Trophoblast cell (in vitro differentiated cells and primary cell): ENCODE measurements around the gene TBCA. TPM values are rescaled to one million over a fixed set of nuclear protein-coding genes. Genes with fewer than 3 reads are reported as not detected.

ENCODE experiments used
- DNase-seq, 2 donors: peaks; one replicate each; pipeline ENCODE4 v3.0.0-alpha.2; 2016
- H2AFZ ChIP-seq: 2 replicates; pipeline ENCODE4 v1.6.1; 2013; ENCODE audit warnings: low read length, moderate library complexity, mild to moderate bottlenecking; ENCODE audit not compliant: insufficient read depth, poor library complexity
- H2AK5ac ChIP-seq: 2 replicates; pipeline ENCODE4 v1.6.1; 2013; ENCODE audit warnings: mild to moderate bottlenecking, low read length
- H2BK120ac ChIP-seq: 2 replicates; pipeline ENCODE4 v1.6.1; 2013; ENCODE audit warnings: low read length, mild to moderate bottlenecking, moderate library complexity; ENCODE audit not compliant: insufficient read depth, poor library complexity
- H2BK12ac ChIP-seq: 2 replicates; pipeline ENCODE4 v1.6.1; 2013; ENCODE audit warnings: mild to moderate bottlenecking, low read length, moderate library complexity
- H2BK5ac ChIP-seq: 2 replicates; pipeline ENCODE4 v1.6.1; 2013; ENCODE audit warnings: low read length, low read depth, moderate library complexity, mild to moderate bottlenecking; ENCODE audit not compliant: poor library complexity
- H3K14ac ChIP-seq: 2 replicates; pipeline ENCODE4 v1.6.1; 2013; ENCODE audit warnings: mild to moderate bottlenecking, low read length
- H3K18ac ChIP-seq: 2 replicates; pipeline ENCODE4 v1.6.1; 2013; ENCODE audit warnings: mild to moderate bottlenecking, low read length
- H3K23ac ChIP-seq: 2 replicates; pipeline ENCODE4 v1.6.1; 2013; ENCODE audit warnings: low read length
- H3K27ac ChIP-seq: 2 replicates; pipeline ENCODE4 v1.5.1; 2013; ENCODE audit warnings: low read depth, mild to moderate bottlenecking, inconsistent platforms, low read length, moderate library complexity
- H3K27me3 ChIP-seq: 2 replicates; pipeline ENCODE4 v1.6.1; 2013; ENCODE audit warnings: inconsistent platforms, mild to moderate bottlenecking, low read length, moderate library complexity; ENCODE audit not compliant: insufficient read depth
- H3K36me3 ChIP-seq, 2 experiments: 1 replicate in 1 of 2; 2 replicates in 1 of 2; pipeline ENCODE4 v1.6.1; 2013; ENCODE audit warnings: low read length in 2 of 2, mild to moderate bottlenecking in 2 of 2, moderate library complexity in 1 of 2; ENCODE audit not compliant: insufficient read depth in 2 of 2, control insufficient read depth in 1 of 2
- H3K4ac ChIP-seq: 2 replicates; pipeline ENCODE4 v1.6.1; 2013; ENCODE audit warnings: low read depth, mild to moderate bottlenecking, low read length, moderate library complexity
- H3K4me1 ChIP-seq, 2 experiments: 1 replicate in 1 of 2; 2 replicates in 1 of 2; pipeline ENCODE4 v1.6.1; 2013; ENCODE audit warnings: low read length in 2 of 2, mild to moderate bottlenecking in 2 of 2, moderate library complexity in 1 of 2; ENCODE audit not compliant: insufficient read depth in 2 of 2, control insufficient read depth in 1 of 2
- H3K4me2 ChIP-seq: 2 replicates; pipeline ENCODE4 v1.6.1; 2013; ENCODE audit warnings: inconsistent platforms, mild to moderate bottlenecking, low read length, moderate library complexity
- H3K4me3 ChIP-seq: 2 replicates; pipeline ENCODE4 v1.5.1; 2013; ENCODE audit warnings: mild to moderate bottlenecking, low read depth, low read length, inconsistent platforms
- H3K79me1 ChIP-seq: one replicate; pipeline ENCODE4 v1.6.1; 2013; ENCODE audit warnings: low read length
- H3K79me2 ChIP-seq: 2 replicates; pipeline ENCODE4 v1.6.1; 2013; ENCODE audit warnings: low read length, mild to moderate bottlenecking; ENCODE audit not compliant: control insufficient read depth, insufficient read depth, poor library complexity
- H3K9ac ChIP-seq: 2 replicates; pipeline ENCODE4 v1.6.1; 2013; ENCODE audit warnings: mild to moderate bottlenecking, low read length
- H3K9me3 ChIP-seq: 2 replicates; pipeline ENCODE4 v1.6.1; 2013; ENCODE audit warnings: low read depth, mild to moderate bottlenecking, control low read depth, inconsistent platforms, low read length; ENCODE audit not compliant: insufficient read depth
- H4K12ac ChIP-seq: 2 replicates; pipeline ENCODE4 v1.6.1; 2013; ENCODE audit warnings: low read depth, mild to moderate bottlenecking, low read length, moderate library complexity
- H4K8ac ChIP-seq: 2 replicates; pipeline ENCODE4 v1.6.1; 2013; ENCODE audit warnings: low read depth, mild to moderate bottlenecking, low read length, moderate library complexity
- H4K91ac ChIP-seq: one replicate; pipeline ENCODE4 v1.6.1; 2013; ENCODE audit warnings: low read depth, mild to moderate bottlenecking, low read length, moderate library complexity
- WGBS: extraction: QIAGEN DNeasy Blood & Tissue Kit; methylation state at CpG from one replicate; pipeline ENCODE4 v1.1.7; 2013; ENCODE audit warnings: missing lambda C conversion rate; ENCODE audit not compliant: insufficient read length, insufficient coverage; ENCODE audit errors: extremely low coverage; 5-methylcytosine and 5-hydroxymethylcytosine counted together
- polyA plus RNA-seq: library from polyadenylated mRNA; stranded (reverse); fragments of 200-250 nt; gene quantifications from 2 replicates; pipeline ENCODE4 v1.2.3, GENCODE V29; 2013

Gene TBCA
- 705 and 741 TPM in 2 replicates for polyA plus RNA-seq

- Histone ChIP-seq H2AK5ac (peak within 1 kb of the TSS; percentile 83), H4K12ac (peak within 1 kb of the TSS; percentile 95), H3K27ac (peak within 1 kb of the TSS; percentile 62), H3K23ac (no peak within 1 kb of the TSS), H3K4me1 (peaks cover 5 to 7% of the 10 kb centered on the region in 2 experiments), H3K18ac (peak within 1 kb of the TSS; percentile 98), H3K4me3 (peak within 1 kb of the TSS; percentile 84), H3K79me1 (peaks cover 9% of the 10 kb centered on the region), H4K91ac (peak within 1 kb of the TSS; percentile 93), H4K8ac (peak within 1 kb of the TSS; percentile 92), H2BK12ac (peak within 1 kb of the TSS; percentile 22), H3K4me2 (peak within 1 kb of the TSS; percentile 66), H3K9me3 (no peaks in the 10 kb centered on the region), H3K9ac (peak within 1 kb of the TSS; percentile 73), H2AFZ (peak within 1 kb of the TSS; percentile 88), H3K14ac (peak within 1 kb of the TSS; percentile 97), H3K4ac (peak within 1 kb of the TSS; percentile 99), H3K36me3 (no peaks in the 10 kb centered on the region), H2BK5ac (peak within 1 kb of the TSS; percentile 90), H3K27me3 (no peaks in the 10 kb centered on the region), H2BK120ac (peak within 1 kb of the TSS; percentile 94), H3K79me2 (peaks cover 19% of the 10 kb centered on the region)
- no CpG with 5 or more reads among the region's 89 CpGs for WGBS
- DNase-seq, result peak; percentile 80 to 95
Measured at GRCh38 chr5:77775790-77776553, at the start of gene TBCA. TSS of gene TBCA (minus strand) at chr5:77776339. CDS start at chr5:77776257, 82 bp downstream.

GRCh38 chr5:77824981-77825380 is 48.8 kb upstream of the TBCA start:
- H2BK5ac ChIP-seq, result no peak overlapping the region
- no peak overlapping the region for H3K23ac ChIP-seq
- no peak overlapping the region for H2BK12ac ChIP-seq
- no peak overlapping the region for H3K4me2 ChIP-seq
- no peak overlapping the region for H2BK120ac ChIP-seq
- H4K91ac ChIP-seq, result no peak overlapping the region
- no CpG with 5 or more reads among the region's 2 CpGs for WGBS
- peaks cover 0 to 2% of the 10 kb centered on the region in 2 experiments for H3K4me1 ChIP-seq
- H3K18ac ChIP-seq, result no peak overlapping the region
- no peaks in the 10 kb centered on the region for H3K36me3 ChIP-seq
- no peak overlapping the region for H3K9ac ChIP-seq
- H3K27ac ChIP-seq, result no peak overlapping the region
- no peaks in the 10 kb centered on the region for H3K79me1 ChIP-seq
- H4K8ac ChIP-seq, result no peak overlapping the region
- H3K79me2 ChIP-seq, result no peaks in the 10 kb centered on the region
- no peaks in the 10 kb centered on the region for H3K27me3 ChIP-seq
- no peak overlapping the region for H3K4me3 ChIP-seq
- H4K12ac ChIP-seq, result no peak overlapping the region
- no peaks in the 10 kb centered on the region for H3K9me3 ChIP-seq
- no peak overlapping the region for H2AK5ac ChIP-seq
- no peak for DNase-seq
- H3K4ac ChIP-seq, result no peak overlapping the region
- H3K14ac ChIP-seq, result no peak overlapping the region
- no peak overlapping the region for H2AFZ ChIP-seq

- H3K4me3 ChIP-seq, result no peak overlapping the region
- H3K14ac ChIP-seq, result no peak overlapping the region
- no peaks in the 10 kb centered on the region for H3K27me3 ChIP-seq
- H3K9ac ChIP-seq, result no peak overlapping the region
- H2BK12ac ChIP-seq, result no peak overlapping the region
- H4K91ac ChIP-seq, result no peak overlapping the region
- H4K8ac ChIP-seq, result no peak overlapping the region
- no peak for DNase-seq
- no peak overlapping the region for H2AK5ac ChIP-seq
- H3K9me3 ChIP-seq, result no peaks in the 10 kb centered on the region
- H4K12ac ChIP-seq, result no peak overlapping the region
- WGBS, result no CpG with 5 or more reads among the region's 2 CpGs
- H3K23ac ChIP-seq, result no peak overlapping the region
- H3K27ac ChIP-seq, result no peak overlapping the region
- no peaks in the 10 kb centered on the region for H3K36me3 ChIP-seq
- no peak overlapping the region for H3K4ac ChIP-seq
- H3K18ac ChIP-seq, result no peak overlapping the region
- H2BK120ac ChIP-seq, result no peak overlapping the region
- no peak overlapping the region for H2AFZ ChIP-seq
- H3K79me2 ChIP-seq, result no peaks in the 10 kb centered on the region
- H2BK5ac ChIP-seq, result no peak overlapping the region
- no peaks in the 10 kb centered on the region for H3K79me1 ChIP-seq
- no peak overlapping the region for H3K4me2 ChIP-seq
- no peaks in the 10 kb centered on the region for H3K4me1 ChIP-seq
Measured at GRCh38 chr5:77816686-77817085, 40.5 kb upstream of the TBCA start.

GRCh38 chr5:77812926-77813589 is 36.9 kb upstream of the TBCA start:
- Histone ChIP-seq H2BK12ac (no peak overlapping the region), H2AK5ac (no peak overlapping the region), H3K27me3 (no peaks in the 10 kb centered on the region), H3K4ac (no peak overlapping the region), H3K9ac (no peak overlapping the region), H2BK120ac (no peak overlapping the region), H3K4me1 (no peaks in the 10 kb centered on the region), H3K14ac (no peak overlapping the region), H3K4me3 (no peak overlapping the region), H3K4me2 (no peak overlapping the region), H3K36me3 (no peaks in the 10 kb centered on the region), H2BK5ac (no peak overlapping the region), H2AFZ (no peak overlapping the region), H3K27ac (no peak overlapping the region), H3K79me1 (no peaks in the 10 kb centered on the region), H4K8ac (no peak overlapping the region), H3K9me3 (no peaks in the 10 kb centered on the region), H3K79me2 (no peaks in the 10 kb centered on the region), H4K91ac (no peak overlapping the region), H3K18ac (no peak overlapping the region), H3K23ac (no peak overlapping the region), H4K12ac (no peak overlapping the region)
- no peak for DNase-seq
- WGBS, result no CpG with 5 or more reads among the region's 3 CpGs
